HFF-Myc (cell line): ENCODE measurements around the gene FOXJ1.

ENCODE experiments used
- DNase-seq: peaks from one replicate; pipeline ENCODE4 v3.0.0-alpha.2; 2011; ENCODE audit warnings: low read depth; ENCODE audit errors: extremely low read depth
- H3K4me3 ChIP-seq: replicated peaks from 2 replicates; pipeline ENCODE4 v1.5.1; 2011; ENCODE audit warnings: low read depth, mild to moderate bottlenecking, control low read depth, low read length
- TF ChIP-seq, protein P1 (sequence below): IDR thresholded peaks from 2 replicates; pipeline ENCODE4 v1.5.1; 2012; ENCODE audit warnings: mild to moderate bottlenecking, low read depth, low read length, control low read depth; ENCODE audit errors: missing control alignments

The FOXJ1 gene

DNA sequence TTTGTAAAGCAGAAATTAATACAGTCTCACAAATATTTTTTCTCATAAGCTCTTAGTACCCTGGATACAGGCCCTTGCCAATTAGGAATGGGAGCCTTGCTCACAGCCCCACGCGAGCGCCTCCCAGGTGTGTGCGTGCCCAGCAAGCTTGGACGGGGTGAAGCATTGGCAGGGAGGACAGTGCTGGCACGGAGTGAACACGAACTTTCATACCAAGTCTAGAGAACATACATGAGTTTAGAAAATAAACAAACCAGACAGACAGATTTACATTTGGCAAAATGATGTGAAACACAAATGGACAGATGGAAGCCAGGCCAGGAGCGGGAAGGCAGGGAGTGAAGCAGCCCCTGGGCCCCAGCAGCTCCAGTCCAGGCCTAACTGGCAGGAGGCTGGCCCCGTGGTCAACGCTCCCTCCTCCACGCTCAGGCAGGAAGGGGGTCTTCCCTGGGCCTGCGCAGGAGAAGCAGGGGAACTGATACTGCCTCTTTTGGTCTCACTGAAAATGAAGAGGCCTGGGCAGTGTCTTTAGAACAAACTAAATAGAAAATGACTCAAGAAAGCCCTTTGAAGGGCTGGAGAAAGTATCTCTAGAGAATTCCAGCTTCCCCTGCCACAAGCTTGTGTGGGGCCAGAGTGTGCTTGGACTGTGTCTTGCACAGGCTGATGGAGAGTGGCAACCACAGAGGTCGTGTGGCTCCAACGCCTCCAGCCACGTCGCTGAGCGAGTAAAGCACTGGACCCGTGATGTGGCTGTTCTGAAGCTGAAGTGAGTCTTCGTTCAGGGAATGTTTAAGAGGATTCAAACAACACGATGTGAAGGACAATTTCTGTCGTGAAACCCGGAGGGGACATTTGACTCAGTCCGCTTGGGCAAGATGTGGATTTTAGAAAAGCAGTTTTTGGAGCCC, 9.9 kb upstream of the FOXJ1 start:
- no peak overlapping the region for H3K4me3 ChIP-seq
- TF ChIP-seq, protein P1, sequence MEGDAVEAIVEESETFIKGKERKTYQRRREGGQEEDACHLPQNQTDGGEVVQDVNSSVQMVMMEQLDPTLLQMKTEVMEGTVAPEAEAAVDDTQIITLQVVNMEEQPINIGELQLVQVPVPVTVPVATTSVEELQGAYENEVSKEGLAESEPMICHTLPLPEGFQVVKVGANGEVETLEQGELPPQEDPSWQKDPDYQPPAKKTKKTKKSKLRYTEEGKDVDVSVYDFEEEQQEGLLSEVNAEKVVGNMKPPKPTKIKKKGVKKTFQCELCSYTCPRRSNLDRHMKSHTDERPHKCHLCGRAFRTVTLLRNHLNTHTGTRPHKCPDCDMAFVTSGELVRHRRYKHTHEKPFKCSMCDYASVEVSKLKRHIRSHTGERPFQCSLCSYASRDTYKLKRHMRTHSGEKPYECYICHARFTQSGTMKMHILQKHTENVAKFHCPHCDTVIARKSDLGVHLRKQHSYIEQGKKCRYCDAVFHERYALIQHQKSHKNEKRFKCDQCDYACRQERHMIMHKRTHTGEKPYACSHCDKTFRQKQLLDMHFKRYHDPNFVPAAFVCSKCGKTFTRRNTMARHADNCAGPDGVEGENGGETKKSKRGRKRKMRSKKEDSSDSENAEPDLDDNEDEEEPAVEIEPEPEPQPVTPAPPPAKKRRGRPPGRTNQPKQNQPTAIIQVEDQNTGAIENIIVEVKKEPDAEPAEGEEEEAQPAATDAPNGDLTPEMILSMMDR: no peak
- no peak for DNase-seq

DNA sequence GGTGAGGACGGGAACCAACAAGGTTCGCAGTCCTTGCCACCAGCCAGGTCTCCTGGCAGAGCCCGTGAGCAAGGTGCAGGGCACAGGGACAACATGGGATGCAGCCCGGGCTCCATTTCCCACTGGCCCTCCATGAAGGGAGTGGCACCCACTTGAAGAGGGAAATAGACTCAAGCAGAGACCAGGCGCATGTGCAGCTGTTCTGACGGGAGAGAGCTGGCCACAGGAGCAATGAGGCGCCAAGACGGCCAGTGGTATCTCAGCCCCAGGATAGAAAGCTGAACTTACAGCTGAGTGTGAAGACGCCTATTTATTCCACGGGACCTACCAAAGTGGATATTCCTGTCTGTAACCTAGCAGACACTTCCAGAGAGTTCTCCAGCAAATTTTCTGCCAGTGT, 8.2 kb upstream of the FOXJ1 start:
- TF ChIP-seq, protein P1: no peak
- H3K4me3 ChIP-seq: no peak overlapping the region
- no peak for DNase-seq

DNA sequence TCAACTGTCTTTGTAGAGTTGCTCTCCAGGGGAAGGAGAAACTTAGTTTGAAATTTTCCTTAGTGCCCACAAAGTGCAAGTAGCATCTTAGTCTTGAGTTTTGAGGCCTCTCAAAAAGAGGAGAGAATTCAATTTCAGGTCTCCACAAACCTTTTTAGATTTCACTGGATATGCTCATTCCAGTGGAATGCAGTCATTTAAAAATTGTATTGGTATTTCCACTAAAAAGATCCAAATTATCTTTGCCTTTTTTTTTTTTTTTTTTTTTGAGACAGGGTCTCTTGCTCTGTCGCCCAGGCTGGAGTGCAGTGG, 6.9 kb upstream of the FOXJ1 start:
- no peak overlapping the region for H3K4me3 ChIP-seq
- no peak for DNase-seq
- TF ChIP-seq, protein P1: no peak

DNA sequence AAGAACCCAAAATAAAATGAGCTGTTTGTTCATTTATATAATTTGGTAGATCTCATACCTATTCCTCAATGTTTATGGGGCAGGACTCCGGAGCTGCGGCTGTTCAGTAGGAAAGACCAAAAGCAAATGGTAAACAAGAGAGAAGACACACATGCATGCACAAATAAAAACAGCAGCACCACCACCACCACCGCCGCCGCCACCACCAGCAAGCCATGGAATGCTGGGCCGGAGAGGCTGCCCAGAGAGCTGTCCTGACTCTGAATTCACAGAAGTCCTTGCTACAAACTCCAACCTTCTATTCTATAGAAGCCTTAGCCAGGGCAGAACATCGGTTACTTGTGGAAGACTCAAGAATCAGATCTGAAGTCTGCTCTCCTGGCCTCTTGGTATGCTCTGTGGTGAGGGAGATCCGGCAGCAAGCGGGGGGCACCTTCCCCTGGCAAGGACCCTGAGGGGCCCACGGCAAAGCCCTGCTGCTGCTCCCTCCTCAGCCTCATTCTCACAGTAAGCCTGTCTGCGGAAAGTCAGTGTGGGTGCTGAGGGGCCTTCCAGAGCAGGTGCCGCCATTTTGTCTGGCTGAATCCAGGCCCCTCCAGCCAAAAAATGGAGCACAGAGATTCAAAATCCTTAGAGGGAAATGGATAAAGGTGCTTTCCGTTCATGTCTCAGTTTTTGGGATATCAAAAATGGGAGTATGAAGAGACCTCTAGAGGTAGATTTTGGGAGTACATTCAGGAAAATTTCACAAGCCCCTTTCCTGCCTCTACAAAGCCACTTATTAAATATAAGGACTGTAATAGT, 6.4 kb upstream of the FOXJ1 start:
- TF ChIP-seq, protein P1: peak; percentile 48

DNA sequence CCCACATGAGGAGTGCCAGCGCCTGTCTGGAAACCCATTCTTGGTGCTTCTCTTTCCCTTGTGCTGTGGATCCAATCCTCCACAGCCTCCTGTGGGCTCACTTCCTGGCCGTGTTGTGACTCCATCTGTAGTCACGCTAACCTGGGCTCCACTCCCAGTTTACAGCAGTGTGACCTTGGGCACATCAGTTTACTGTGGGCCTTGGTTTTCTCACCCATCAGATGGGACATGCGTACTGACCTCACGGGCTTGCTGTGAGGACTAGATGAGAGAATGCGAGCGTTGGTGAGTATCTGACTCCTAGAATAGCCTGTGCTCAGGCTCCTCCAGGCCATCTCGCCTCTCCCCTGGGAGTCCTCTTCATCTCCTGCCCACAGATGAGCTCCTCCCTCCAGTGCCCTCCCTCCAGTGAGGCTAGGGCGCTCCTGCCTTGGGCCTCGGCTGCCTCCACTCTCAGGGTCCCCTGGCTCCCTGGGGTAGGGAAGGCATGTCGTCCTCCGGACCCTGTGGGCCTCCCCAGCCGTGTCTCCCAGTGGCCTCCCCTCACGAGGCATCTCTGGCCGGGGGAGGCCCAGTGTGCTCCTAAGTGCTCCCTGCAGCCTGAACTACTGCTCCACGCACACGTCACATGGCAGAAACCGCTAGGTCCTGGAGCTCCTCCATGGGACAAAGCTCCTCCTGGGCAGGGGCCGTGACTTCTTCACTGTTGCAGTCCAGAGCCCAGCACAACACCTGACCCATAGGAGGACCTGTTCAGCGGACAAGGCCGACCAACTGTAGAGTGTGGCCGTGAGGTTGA, 5.2 kb upstream of the FOXJ1 start:
- TF ChIP-seq, protein P1: no peak
- DNase-seq: no peak
- no peak overlapping the region for H3K4me3 ChIP-seq

More for the DNA sequence above, 6.4 kb upstream of the FOXJ1 start:
- DNase-seq: no peak
- no peak overlapping the region for H3K4me3 ChIP-seq

DNA sequence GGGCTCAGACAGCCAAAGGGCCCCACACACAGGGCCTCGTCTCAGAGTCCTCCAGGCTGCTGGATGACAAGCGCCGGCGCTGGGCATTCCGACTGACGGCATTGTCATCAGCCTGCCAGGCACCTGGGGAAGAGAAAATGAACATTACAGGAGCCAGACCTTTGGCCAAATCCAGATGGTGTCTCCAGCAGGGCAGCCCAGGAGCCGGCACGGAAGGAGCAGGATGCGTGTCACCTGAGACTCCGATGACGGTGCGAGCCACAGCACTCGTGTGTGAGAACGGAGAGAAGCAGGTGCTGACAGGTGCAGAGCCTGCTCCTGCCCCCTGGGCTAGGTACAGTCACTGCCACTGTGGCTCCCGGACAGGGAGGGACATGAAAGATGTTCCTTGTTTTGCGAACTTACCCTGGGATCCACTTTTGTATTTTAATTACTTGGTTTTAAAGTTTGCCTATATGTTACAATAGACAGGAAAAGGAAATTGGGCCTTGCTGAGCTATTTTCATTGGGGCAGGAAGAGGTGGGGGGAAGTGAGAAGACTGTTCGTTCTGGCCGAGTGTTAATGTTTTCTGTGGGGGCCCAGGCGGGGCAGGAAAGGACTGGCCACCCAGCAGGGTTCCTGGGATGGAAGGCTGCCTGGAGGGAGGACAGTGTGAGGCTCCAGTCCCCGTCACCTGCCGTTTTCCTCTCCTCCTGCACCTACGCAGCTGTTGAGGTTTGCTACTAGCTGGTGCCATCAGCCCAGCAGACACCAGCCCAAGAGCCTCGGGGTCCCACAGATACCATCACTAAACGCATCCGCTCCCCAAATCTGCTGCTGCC, 4.4 kb upstream of the FOXJ1 start:
- TF ChIP-seq, protein P1: no peak
- no peak for DNase-seq
- H3K4me3 ChIP-seq: no peak overlapping the region
